ENCODE measurements around the gene MRC2.

Gene MRC2

DNA sequence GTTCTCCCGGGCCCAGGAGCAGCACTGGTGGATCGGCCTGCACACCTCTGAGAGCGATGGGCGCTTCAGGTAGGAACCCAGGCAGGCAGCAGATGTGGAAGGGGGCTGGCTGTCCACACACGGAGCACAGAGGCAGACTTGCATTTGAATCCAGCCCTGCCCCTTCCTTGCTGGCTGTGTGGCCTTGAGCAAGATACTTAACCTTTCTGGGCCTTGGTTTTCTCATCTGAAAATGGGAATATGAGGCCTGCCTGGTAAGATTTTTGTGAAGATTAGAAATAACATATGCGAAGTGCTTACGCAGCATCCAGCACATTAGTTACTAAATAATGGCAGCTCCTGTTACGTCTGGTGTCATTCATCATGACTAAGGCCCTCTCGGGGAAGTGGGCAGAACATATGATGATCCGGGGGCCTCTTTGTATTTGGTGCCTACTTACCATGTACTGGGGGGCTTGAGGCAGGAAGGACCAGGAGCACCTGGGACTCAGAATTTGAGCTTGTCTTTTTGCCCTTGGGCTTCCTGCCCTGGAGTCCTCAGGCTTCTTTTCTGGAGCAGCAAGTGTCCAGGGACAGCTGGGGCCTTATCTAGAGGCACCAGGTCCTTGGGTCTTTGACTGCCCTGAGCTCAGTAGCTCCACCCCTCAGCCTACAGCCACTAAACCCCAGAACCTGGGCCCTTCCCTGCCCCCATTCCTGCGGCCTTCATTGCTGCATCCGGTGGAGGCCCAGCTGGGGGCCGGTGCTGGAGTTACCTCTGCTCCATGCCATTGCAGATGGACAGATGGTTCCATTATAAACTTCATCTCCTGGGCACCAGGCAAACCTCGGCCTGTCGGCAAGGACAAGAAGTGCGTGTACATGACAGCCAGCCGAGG lies 53.8 kb downstream of the MRC2 start:
- no peak overlapping the region for H3K27ac ChIP-seq (replicated peaks)
- TF ChIP-seq SPI1 (IDR thresholded peaks at IDR 0.05; ENCODE audit: borderline replicate concordance, low read depth) (no peak), GABPA (IDR thresholded peaks at IDR 0.05; ENCODE audit: low read depth) (no peak)
- H3K4me3 ChIP-seq (replicated peaks; ENCODE audit: insufficient read depth, low read length), result no peak overlapping the region
- H3K27me3 ChIP-seq (ENCODE audit: insufficient read depth, poor library complexity, severe bottlenecking), result no peaks in the 10 kb centered on the region
- DNase-seq (ENCODE audit: low read depth in 1 of 2, low spot score in 1 of 2), result no peak

GRCh38 chr17:62681939-62682381 lies 54.5 kb downstream of the MRC2 start:
- no peak for TF ChIP-seq GABPA (IDR thresholded peaks at IDR 0.05; ENCODE audit: low read depth)
- no peak for TF ChIP-seq CTCF (IDR thresholded peaks at IDR 0.05; ENCODE audit: insufficient read depth, low read length)
- TF ChIP-seq SPI1 (IDR thresholded peaks at IDR 0.05; ENCODE audit: borderline replicate concordance, low read depth), result no peak
- TF ChIP-seq, protein P1, sequence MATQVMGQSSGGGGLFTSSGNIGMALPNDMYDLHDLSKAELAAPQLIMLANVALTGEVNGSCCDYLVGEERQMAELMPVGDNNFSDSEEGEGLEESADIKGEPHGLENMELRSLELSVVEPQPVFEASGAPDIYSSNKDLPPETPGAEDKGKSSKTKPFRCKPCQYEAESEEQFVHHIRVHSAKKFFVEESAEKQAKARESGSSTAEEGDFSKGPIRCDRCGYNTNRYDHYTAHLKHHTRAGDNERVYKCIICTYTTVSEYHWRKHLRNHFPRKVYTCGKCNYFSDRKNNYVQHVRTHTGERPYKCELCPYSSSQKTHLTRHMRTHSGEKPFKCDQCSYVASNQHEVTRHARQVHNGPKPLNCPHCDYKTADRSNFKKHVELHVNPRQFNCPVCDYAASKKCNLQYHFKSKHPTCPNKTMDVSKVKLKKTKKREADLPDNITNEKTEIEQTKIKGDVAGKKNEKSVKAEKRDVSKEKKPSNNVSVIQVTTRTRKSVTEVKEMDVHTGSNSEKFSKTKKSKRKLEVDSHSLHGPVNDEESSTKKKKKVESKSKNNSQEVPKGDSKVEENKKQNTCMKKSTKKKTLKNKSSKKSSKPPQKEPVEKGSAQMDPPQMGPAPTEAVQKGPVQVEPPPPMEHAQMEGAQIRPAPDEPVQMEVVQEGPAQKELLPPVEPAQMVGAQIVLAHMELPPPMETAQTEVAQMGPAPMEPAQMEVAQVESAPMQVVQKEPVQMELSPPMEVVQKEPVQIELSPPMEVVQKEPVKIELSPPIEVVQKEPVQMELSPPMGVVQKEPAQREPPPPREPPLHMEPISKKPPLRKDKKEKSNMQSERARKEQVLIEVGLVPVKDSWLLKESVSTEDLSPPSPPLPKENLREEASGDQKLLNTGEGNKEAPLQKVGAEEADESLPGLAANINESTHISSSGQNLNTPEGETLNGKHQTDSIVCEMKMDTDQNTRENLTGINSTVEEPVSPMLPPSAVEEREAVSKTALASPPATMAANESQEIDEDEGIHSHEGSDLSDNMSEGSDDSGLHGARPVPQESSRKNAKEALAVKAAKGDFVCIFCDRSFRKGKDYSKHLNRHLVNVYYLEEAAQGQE (IDR thresholded peaks at IDR 0.05; ENCODE audit: insufficient replicate concordance, low read depth), result no peak
- no peak for TF ChIP-seq POLR2AphosphoS5 (IDR thresholded peaks at IDR 0.05; ENCODE audit: low read depth)
- DNase-seq (ENCODE audit: low read depth in 1 of 2, low spot score in 1 of 2), result no peak
- Histone ChIP-seq H3K27me3 (ENCODE audit: insufficient read depth, poor library complexity, severe bottlenecking) (no peaks in the 10 kb centered on the region), H3K4me3 (replicated peaks; ENCODE audit: insufficient read depth, low read length) (no peak overlapping the region), H3K27ac (replicated peaks) (no peak overlapping the region)

- no peaks in the 10 kb centered on the region for H3K27me3 ChIP-seq (ENCODE audit: insufficient read depth, poor library complexity, severe bottlenecking)
- H3K27ac ChIP-seq (replicated peaks), result no peak overlapping the region
- no peak for DNase-seq (ENCODE audit: low read depth in 1 of 2, low spot score in 1 of 2)
- no peak for TF ChIP-seq POLR2AphosphoS5 (IDR thresholded peaks at IDR 0.05; ENCODE audit: low read depth)
- no peak for TF ChIP-seq SPI1 (IDR thresholded peaks at IDR 0.05; ENCODE audit: borderline replicate concordance, low read depth)
- TF ChIP-seq GABPA (IDR thresholded peaks at IDR 0.05; ENCODE audit: low read depth), result no peak
- no peak for TF ChIP-seq CTCF (IDR thresholded peaks at IDR 0.05; ENCODE audit: insufficient read depth, low read length)
- TF ChIP-seq, protein P1 (IDR thresholded peaks at IDR 0.05; ENCODE audit: insufficient replicate concordance, low read depth), result no peak
- H3K4me3 ChIP-seq (replicated peaks; ENCODE audit: insufficient read depth, low read length), result no peak overlapping the region
Observed at GRCh38 chr17:62684179-62684578, 56.7 kb downstream of the MRC2 start.

DNA sequence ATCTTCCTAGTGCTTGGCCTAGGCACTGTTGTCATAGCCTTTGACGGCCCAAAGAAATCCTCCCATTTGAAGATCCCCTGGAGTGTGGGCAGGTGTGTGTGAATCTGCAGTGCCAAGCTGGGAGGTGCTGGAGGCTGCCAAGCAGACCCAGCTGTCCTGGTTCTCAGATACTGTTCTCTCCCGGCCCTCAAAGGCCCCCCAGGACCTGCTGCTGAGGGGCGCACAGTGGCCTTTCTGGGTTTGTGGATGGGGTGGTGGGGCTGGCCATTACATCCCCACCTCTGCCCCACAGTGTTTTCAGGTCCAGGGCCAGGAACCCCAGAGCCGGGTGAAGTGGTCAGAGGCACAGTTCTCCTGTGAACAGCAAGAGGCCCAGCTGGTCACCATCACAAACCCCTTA lies 60.5 kb downstream of the MRC2 start:
- H3K27me3 ChIP-seq (ENCODE audit: insufficient read depth, poor library complexity, severe bottlenecking), result no peaks in the 10 kb centered on the region
- no peak for DNase-seq (ENCODE audit: low read depth in 1 of 2, low spot score in 1 of 2)
- no peak overlapping the region for H3K4me3 ChIP-seq (replicated peaks; ENCODE audit: insufficient read depth, low read length)
- TF ChIP-seq POLR2AphosphoS5 (IDR thresholded peaks at IDR 0.05; ENCODE audit: low read depth), result no peak
- TF ChIP-seq, protein P1 (IDR thresholded peaks at IDR 0.05; ENCODE audit: insufficient replicate concordance, low read depth), result no peak
- no peak for TF ChIP-seq SPI1 (IDR thresholded peaks at IDR 0.05; ENCODE audit: borderline replicate concordance, low read depth)
- no peak for TF ChIP-seq CTCF (IDR thresholded peaks at IDR 0.05; ENCODE audit: insufficient read depth, low read length)
- TF ChIP-seq GABPA (IDR thresholded peaks at IDR 0.05; ENCODE audit: low read depth), result no peak
- no peak overlapping the region for H3K27ac ChIP-seq (replicated peaks)

All from HL-60 (cell line).